Neural progenitor cell (in vitro differentiated cells): ENCODE measurements around the gene ADCY9. TPM values are rescaled to one million over a fixed set of nuclear protein-coding genes. Genes with fewer than 3 reads are reported as not detected.

ENCODE experiments used
- DNase-seq: peaks from one replicate; pipeline ENCODE4 v3.0.0-alpha.2; 2016; ENCODE audit warnings: low spot score
- H2AFZ ChIP-seq: fragments of 200-600 bp; sonication (generic); replicated peaks from 2 replicates; pipeline ENCODE4 v1.6.1; 2016; ENCODE audit warnings: antibody characterized with exemption
- H3F3A ChIP-seq: fragments of 200-600 bp; sonication (generic); 2 replicates; pipeline ENCODE4 v1.6.1; 2016; ENCODE audit warnings: antibody characterized with exemption, low read depth
- H3K27ac ChIP-seq: fragments of 200-600 bp; sonication (generic); 2 replicates; pipeline ENCODE4 v1.5.1; 2016; ENCODE audit warnings: mild to moderate bottlenecking
- H3K27me3 ChIP-seq: fragments of 200-600 bp; sonication (generic); 2 replicates; pipeline ENCODE4 v1.6.1; 2016; ENCODE audit warnings: mild to moderate bottlenecking, moderate library complexity
- H3K36me3 ChIP-seq: fragments of 200-600 bp; sonication (generic); 2 replicates; pipeline ENCODE4 v1.5.1; 2016
- H3K4me1 ChIP-seq: fragments of 200-600 bp; sonication (generic); 2 replicates; pipeline ENCODE4 v1.6.1; 2016; ENCODE audit warnings: mixed run types
- H3K4me2 ChIP-seq: fragments of 200-600 bp; sonication (generic); 2 replicates; pipeline ENCODE4 v1.6.1; 2016
- H3K4me3 ChIP-seq: fragments of 200-600 bp; sonication (generic); 2 replicates; pipeline ENCODE4 v1.5.1; 2016
- H3K79me2 ChIP-seq: fragments of 200-600 bp; sonication (generic); 2 replicates; pipeline ENCODE4 v1.6.1; 2016; ENCODE audit warnings: low read depth
- H3K9ac ChIP-seq: fragments of 200-600 bp; sonication (generic); 2 replicates; pipeline ENCODE4 v1.6.1; 2016
- H3K9me3 ChIP-seq: fragments of 200-600 bp; sonication (generic); 2 replicates; pipeline ENCODE4 v1.5.1; 2016; ENCODE audit warnings: low read depth
- H4K20me1 ChIP-seq: fragments of 200-600 bp; sonication (generic); 2 replicates; pipeline ENCODE4 v1.6.1; 2016; ENCODE audit warnings: low read depth
- H3K27ac Mint-ChIP-seq: 3 replicates; pipeline ENCODE4 v1.8.0; 2021; ENCODE audit warnings: mixed read lengths
- H3K27me3 Mint-ChIP-seq: 2 replicates; pipeline ENCODE4 v1.8.0; 2022; ENCODE audit warnings: low read depth, mild to moderate bottlenecking, inconsistent platforms, moderate library complexity, mixed read lengths; ENCODE audit not compliant: insufficient read depth
- H3K36me3 Mint-ChIP-seq: 3 replicates; pipeline ENCODE4 v1.8.0; 2021; ENCODE audit warnings: mixed read lengths
- H3K4me1 Mint-ChIP-seq: 3 replicates; pipeline ENCODE4 v1.8.0; 2021; ENCODE audit warnings: mixed read lengths
- H3K4me3 Mint-ChIP-seq: 3 replicates; pipeline ENCODE4 v1.8.0; 2021; ENCODE audit warnings: mild to moderate bottlenecking, moderate library complexity, mixed read lengths
- H3K9me3 Mint-ChIP-seq: 3 replicates; pipeline ENCODE4 v1.8.0; 2020; ENCODE audit warnings: mixed read lengths
- CTCF ChIP-seq: fragments of 200-600 bp; sonication (generic); IDR thresholded peaks from 2 replicates; pipeline ENCODE4 v1.5.1; 2017; ENCODE audit warnings: antibody characterized with exemption, mild to moderate bottlenecking
- EZH2 ChIP-seq: fragments of 200-600 bp; sonication (generic); IDR thresholded peaks from 2 replicates; pipeline ENCODE4 v1.6.1; 2017; ENCODE audit warnings: antibody characterized with exemption, mild to moderate bottlenecking, moderate library complexity
- EZH2phosphoT487 ChIP-seq: fragments of 200-600 bp; sonication (generic); IDR thresholded peaks from 2 replicates; pipeline ENCODE4 v1.6.1; 2017; ENCODE audit warnings: antibody characterized with exemption
- total RNA-seq: library from RNA; depleted of rRNA; stranded (reverse); fragments of >200 nt; gene quantifications from 2 replicates; pipeline ENCODE4 v1.2.3, GENCODE V29; 2015; ENCODE audit warnings: low replicate concordance

Gene ADCY9
- total RNA-seq, 1 donor from 2014 or later, result 1.2 TPM

GRCh38 chr16:3950343-3951193 is 165.7 kb downstream of the ADCY9 start:
- Mint-ChIP-seq H3K27ac (peak overlapping the region; percentile 78), H3K4me3 (no peak overlapping the region), H3K27me3 (peaks cover 6% of the 10 kb centered on the region), H3K4me1 (peaks cover 23% of the 10 kb centered on the region), H3K36me3 (no peaks in the 10 kb centered on the region), H3K9me3 (no peaks in the 10 kb centered on the region)
- H4K20me1 ChIP-seq, result no peaks in the 10 kb centered on the region
- no peak overlapping the region for H3K4me2 ChIP-seq
- no peaks in the 10 kb centered on the region for H3K79me2 ChIP-seq
- H3K36me3 ChIP-seq, result no peaks in the 10 kb centered on the region
- no peak overlapping the region for H3K9ac ChIP-seq
- peaks cover 12% of the 10 kb centered on the region for H3K4me1 ChIP-seq
- H3K4me3 ChIP-seq, result no peak overlapping the region
- H3K27ac ChIP-seq, result no peak overlapping the region
- H3K27me3 ChIP-seq, result no peaks in the 10 kb centered on the region
- H3K9me3 ChIP-seq, result no peaks in the 10 kb centered on the region
- no peak for TF ChIP-seq CTCF
- no peak overlapping the region for H2AFZ ChIP-seq
- peaks cover 10% of the 10 kb centered on the region for H3F3A ChIP-seq
- no peak for DNase-seq

GRCh38 chr16:3949946-3950342 is 166.3 kb downstream of the ADCY9 start:
- Histone ChIP-seq H3K36me3 (no peaks in the 10 kb centered on the region), H3K4me2 (no peak overlapping the region), H3K79me2 (no peaks in the 10 kb centered on the region), H3K27me3 (no peaks in the 10 kb centered on the region), H3K27ac (no peak overlapping the region), H3K9ac (no peak overlapping the region), H3K9me3 (no peaks in the 10 kb centered on the region), H3K4me3 (no peak overlapping the region), H3K4me1 (peaks cover 12% of the 10 kb centered on the region), H2AFZ (no peak overlapping the region), H3F3A (peaks cover 10% of the 10 kb centered on the region), H4K20me1 (no peaks in the 10 kb centered on the region)
- Mint-ChIP-seq H3K4me3 (no peak overlapping the region), H3K9me3 (no peaks in the 10 kb centered on the region), H3K36me3 (no peaks in the 10 kb centered on the region), H3K4me1 (peaks cover 22% of the 10 kb centered on the region), H3K27ac (no peak overlapping the region), H3K27me3 (peaks cover 6% of the 10 kb centered on the region)
- no peak for DNase-seq
- no peak for TF ChIP-seq CTCF
- no peak for TF ChIP-seq EZH2
- TF ChIP-seq EZH2phosphoT487, result no peak

GRCh38 chr16:3949287-3949686 is 167.0 kb downstream of the ADCY9 start:
- H3K4me3 ChIP-seq, result no peak overlapping the region
- Mint-ChIP-seq H3K27ac (no peak overlapping the region), H3K36me3 (no peaks in the 10 kb centered on the region), H3K27me3 (peaks cover 6% of the 10 kb centered on the region), H3K4me3 (no peak overlapping the region), H3K9me3 (no peaks in the 10 kb centered on the region), H3K4me1 (peaks cover 16% of the 10 kb centered on the region)
- no peaks in the 10 kb centered on the region for H4K20me1 ChIP-seq
- H3F3A ChIP-seq, result peaks cover 8% of the 10 kb centered on the region
- H3K27ac ChIP-seq, result no peak overlapping the region
- H3K36me3 ChIP-seq, result no peaks in the 10 kb centered on the region
- H3K9ac ChIP-seq, result no peak overlapping the region
- TF ChIP-seq EZH2 (no peak), CTCF (no peak), EZH2phosphoT487 (no peak)
- no peaks in the 10 kb centered on the region for H3K79me2 ChIP-seq
- no peak overlapping the region for H3K4me2 ChIP-seq
- H3K9me3 ChIP-seq, result no peaks in the 10 kb centered on the region
- peaks cover 9% of the 10 kb centered on the region for H3K4me1 ChIP-seq
- H2AFZ ChIP-seq, result peak overlapping the region; percentile 73
- no peaks in the 10 kb centered on the region for H3K27me3 ChIP-seq
- DNase-seq, result no peak
